Mucosa of rectum (tissue), 2 donors: ENCODE results near the gene OVCH1.

ENCODE experiments used
- H3K27ac ChIP-seq, 2 donors: one replicate each; pipeline ENCODE4 v1.7.0; 2013; ENCODE audit warnings: inconsistent platforms in 2 of 2, low read depth in 2 of 2, low read length in 2 of 2
- H3K27me3 ChIP-seq, 2 donors: one replicate each; pipeline ENCODE4 v1.7.0; 2013; ENCODE audit warnings: low read length in 2 of 2; ENCODE audit not compliant: control insufficient read depth in 2 of 2, insufficient read depth in 2 of 2
- H3K36me3 ChIP-seq, 2 donors: one replicate each; pipeline ENCODE4 v1.7.0; 2013; ENCODE audit warnings: low read length in 2 of 2; ENCODE audit not compliant: control insufficient read depth in 2 of 2, insufficient read depth in 2 of 2
- H3K4me1 ChIP-seq, 2 donors: one replicate each; pipeline ENCODE4 v1.7.0; 2013; ENCODE audit warnings: low read length in 2 of 2, mild to moderate bottlenecking in 1 of 2; ENCODE audit not compliant: control insufficient read depth in 2 of 2, insufficient read depth in 2 of 2
- H3K4me3 ChIP-seq, 2 donors: one replicate each; pipeline ENCODE4 v1.7.0; 2013; ENCODE audit warnings: low read length in 2 of 2
- H3K9ac ChIP-seq, 2 donors: one replicate each; pipeline ENCODE4 v1.7.0; 2013; ENCODE audit warnings: low read length in 2 of 2, low read depth in 1 of 2, mild to moderate bottlenecking in 1 of 2
- H3K9me3 ChIP-seq, 2 donors: one replicate each; pipeline ENCODE4 v1.7.0; 2013; ENCODE audit warnings: low read length in 2 of 2; ENCODE audit not compliant: control insufficient read depth in 2 of 2
- donor health status: healthy.
- donor health status: Normal muscosa, but diverticular disease.

OVCH1 gene

DNA sequence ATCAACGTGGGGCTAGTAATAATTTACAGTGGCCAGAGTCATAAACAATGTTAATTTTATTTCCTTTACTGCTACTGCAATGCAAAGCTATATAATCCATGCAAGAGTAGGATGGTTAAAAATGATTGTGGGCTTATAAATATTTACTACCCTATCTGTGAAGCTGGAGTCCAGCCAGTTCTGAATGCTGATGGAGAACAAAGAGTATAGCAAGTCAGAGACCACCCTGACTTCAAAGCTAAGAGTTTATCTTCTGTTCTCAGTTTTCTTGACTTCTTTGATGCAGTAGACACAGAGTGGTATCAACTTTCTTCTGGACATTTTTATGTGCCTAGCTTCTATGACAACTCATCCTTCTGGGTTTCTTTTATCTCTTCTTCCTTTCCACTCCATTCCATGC, 34.0 kb upstream of the OVCH1 start:
- Histone ChIP-seq H3K27ac (no peak overlapping the region), H3K9me3 (no peaks in the 10 kb centered on the region), H3K36me3 (no peaks in the 10 kb centered on the region), H3K4me1 (no peaks in the 10 kb centered on the region), H3K4me3 (no peak overlapping the region), H3K27me3 (no peaks in the 10 kb centered on the region), H3K9ac (no peak overlapping the region)

DNA sequence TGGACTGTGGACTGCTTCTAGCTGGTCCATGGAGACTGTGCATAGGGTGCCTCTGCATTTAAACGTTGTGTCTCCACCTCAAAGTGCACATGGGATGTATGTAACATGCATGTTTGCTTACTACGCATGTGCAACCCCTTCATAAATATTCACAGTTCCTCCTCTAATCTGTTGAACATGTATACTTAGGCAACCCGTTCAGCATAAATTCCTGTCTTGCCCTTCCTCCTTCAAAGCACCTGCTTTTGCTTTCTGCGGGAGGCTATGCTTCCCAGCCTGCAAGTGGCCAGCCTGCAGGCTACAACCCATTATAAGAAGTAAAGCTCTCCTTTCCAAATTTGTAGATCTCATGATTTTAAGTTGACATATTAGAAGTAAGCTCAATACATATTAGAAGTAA, 33.0 kb upstream of the OVCH1 start:
- H3K27ac ChIP-seq = no peak overlapping the region
- no peaks in the 10 kb centered on the region for H3K27me3 ChIP-seq
- no peak overlapping the region for H3K9ac ChIP-seq
- H3K4me1 ChIP-seq = no peaks in the 10 kb centered on the region
- H3K36me3 ChIP-seq = no peaks in the 10 kb centered on the region
- no peak overlapping the region for H3K4me3 ChIP-seq
- H3K9me3 ChIP-seq = no peaks in the 10 kb centered on the region

DNA sequence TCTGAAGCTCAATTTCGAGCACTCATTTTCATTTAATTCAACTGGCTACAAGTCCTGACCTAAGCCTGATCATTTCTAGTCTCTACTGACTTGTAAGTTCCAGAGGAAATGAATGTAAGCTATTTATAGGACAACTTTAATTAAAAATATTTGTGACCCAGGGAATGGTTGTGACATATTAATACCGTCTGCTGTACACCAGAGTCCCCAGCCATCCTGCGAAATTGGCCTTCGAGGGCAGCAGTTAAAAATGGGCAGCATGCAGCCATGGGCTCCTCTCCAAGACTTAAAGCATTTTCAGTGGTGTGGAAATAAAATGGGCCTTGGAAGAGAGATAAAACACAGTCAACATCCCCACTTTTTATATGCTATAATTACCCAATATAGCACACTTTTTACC, 30.7 kb upstream of the OVCH1 start:
- Histone ChIP-seq H3K36me3 (no peaks in the 10 kb centered on the region), H3K27ac (no peak overlapping the region), H3K4me3 (no peak overlapping the region), H3K9me3 (no peaks in the 10 kb centered on the region), H3K9ac (no peak overlapping the region), H3K4me1 (no peaks in the 10 kb centered on the region), H3K27me3 (no peaks in the 10 kb centered on the region)

DNA sequence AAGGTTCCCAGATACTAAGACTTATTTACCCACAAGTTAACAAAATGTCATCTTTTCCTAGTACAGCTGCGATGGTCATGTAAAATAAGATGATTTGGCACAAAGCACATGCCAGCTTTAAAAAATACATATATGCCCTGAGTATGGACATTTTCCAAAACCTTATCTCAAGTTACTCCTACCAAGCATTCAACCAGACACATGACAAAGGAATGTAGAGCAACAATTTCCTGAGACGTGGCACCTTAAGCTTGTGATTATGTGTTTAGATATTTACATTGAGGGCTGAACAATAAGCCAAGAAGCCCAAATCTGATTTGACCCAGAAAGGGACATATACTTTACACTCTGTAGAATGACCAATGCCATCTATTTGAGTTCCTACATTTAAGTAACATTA, 24.5 kb upstream of the OVCH1 start:
- no peaks in the 10 kb centered on the region for H3K27me3 ChIP-seq
- no peak overlapping the region for H3K9ac ChIP-seq
- no peaks in the 10 kb centered on the region for H3K9me3 ChIP-seq
- no peak overlapping the region for H3K4me3 ChIP-seq
- H3K36me3 ChIP-seq = no peaks in the 10 kb centered on the region
- H3K4me1 ChIP-seq = no peaks in the 10 kb centered on the region
- H3K27ac ChIP-seq = no peak overlapping the region

DNA sequence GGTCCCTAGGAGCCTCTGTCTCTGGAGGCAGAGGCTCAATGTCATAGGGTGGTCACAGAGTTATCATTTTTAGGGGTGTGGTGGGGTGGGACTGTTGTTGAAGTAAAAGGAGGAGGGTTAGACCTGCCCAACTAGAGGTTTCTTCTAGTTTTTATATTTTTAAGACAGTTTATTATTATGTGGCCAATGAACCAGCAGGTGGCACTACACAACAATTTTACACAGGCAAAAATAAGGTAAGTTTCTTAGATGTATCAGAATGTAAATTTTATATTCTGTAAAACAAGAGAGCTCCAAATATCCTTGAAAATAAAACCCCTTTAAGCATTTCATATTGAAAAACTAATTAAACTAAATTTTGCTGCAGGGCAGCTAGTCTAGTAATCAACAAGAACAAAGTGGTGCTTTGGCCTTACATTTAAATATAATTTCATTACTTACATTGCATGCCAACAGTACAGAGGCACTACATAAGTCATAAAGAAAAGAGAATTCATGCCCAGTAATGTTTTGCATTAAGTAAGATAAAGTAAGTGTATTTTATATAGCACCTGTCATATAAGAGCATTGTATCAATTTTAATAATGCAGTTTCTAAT, 22.2 kb upstream of the OVCH1 start:
- H3K4me3 ChIP-seq = no peak overlapping the region
- no peaks in the 10 kb centered on the region for H3K9me3 ChIP-seq
- H3K27me3 ChIP-seq = no peaks in the 10 kb centered on the region
- no peaks in the 10 kb centered on the region for H3K36me3 ChIP-seq
- H3K27ac ChIP-seq = no peak overlapping the region
- H3K4me1 ChIP-seq = no peaks in the 10 kb centered on the region
- no peak overlapping the region for H3K9ac ChIP-seq

DNA sequence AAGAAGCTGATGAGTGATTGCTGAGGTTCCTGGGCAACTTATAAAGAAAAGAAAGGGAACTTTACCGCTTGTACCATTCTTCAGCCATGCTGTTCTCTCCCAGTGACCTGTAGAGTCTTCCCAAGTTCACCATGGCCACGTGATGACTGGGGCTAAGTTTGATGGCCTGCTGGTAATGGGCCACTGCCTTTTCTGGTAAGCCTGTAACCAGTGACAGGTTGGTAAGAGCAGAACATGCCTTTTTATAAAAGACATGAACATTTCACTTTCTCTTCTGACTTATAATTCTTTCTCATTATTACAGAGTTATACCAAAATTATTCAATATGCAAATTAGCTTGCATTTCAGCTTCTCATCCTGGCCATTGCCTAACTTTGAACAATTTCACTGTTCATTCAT, 20.9 kb upstream of the OVCH1 start:
- Histone ChIP-seq H3K9me3 (no peaks in the 10 kb centered on the region), H3K4me1 (no peaks in the 10 kb centered on the region), H3K4me3 (no peak overlapping the region), H3K27ac (no peak overlapping the region), H3K36me3 (no peaks in the 10 kb centered on the region), H3K27me3 (no peaks in the 10 kb centered on the region), H3K9ac (no peak overlapping the region)

DNA sequence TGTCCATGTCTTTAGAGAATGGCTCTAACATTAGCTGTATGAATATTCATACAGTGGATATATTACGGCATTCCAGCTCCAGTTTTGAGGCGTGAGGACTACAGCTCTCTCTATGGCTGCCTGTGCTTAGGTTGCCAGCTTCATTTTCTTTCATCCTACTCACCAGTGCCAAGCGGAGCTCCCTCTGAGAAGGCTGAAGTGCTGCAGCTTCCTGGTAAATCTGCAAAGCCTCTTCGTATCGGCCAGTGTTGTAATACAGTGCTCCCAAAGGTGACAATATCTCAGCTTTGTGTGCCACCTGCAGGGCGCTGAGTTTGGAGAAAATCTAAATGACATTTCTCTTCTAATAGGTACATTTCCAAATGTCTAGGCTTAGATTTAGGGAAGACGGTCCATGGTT, 19.8 kb upstream of the OVCH1 start:
- H3K9ac ChIP-seq = no peak overlapping the region
- no peaks in the 10 kb centered on the region for H3K27me3 ChIP-seq
- H3K9me3 ChIP-seq = no peaks in the 10 kb centered on the region
- H3K4me1 ChIP-seq = no peaks in the 10 kb centered on the region
- no peak overlapping the region for H3K27ac ChIP-seq
- no peak overlapping the region for H3K4me3 ChIP-seq
- no peaks in the 10 kb centered on the region for H3K36me3 ChIP-seq

DNA sequence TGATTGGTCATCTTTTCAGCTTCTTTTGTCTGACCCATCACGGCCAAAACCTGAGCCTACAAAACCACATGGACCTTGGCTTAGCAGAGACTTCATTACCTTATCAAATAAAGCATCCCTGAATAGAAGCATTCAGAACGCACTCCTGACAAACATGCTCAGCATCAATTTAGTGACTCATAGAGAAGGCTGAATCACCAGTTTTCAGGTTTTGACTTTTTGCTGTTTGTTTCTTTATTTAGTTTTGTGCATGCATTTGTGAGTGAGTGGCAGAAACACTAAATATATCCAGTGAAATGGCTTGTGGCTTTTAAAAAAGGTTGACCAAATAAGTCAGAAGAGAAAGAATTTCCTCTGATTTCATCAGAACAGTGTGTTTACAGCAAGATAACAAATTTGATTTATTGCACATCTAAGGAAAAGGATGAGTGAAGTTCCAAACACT, 19.0 kb upstream of the OVCH1 start:
- Histone ChIP-seq H3K27ac (no peak overlapping the region), H3K9me3 (no peaks in the 10 kb centered on the region), H3K9ac (no peak overlapping the region), H3K27me3 (no peaks in the 10 kb centered on the region), H3K4me3 (no peak overlapping the region), H3K36me3 (no peaks in the 10 kb centered on the region), H3K4me1 (no peaks in the 10 kb centered on the region)

DNA sequence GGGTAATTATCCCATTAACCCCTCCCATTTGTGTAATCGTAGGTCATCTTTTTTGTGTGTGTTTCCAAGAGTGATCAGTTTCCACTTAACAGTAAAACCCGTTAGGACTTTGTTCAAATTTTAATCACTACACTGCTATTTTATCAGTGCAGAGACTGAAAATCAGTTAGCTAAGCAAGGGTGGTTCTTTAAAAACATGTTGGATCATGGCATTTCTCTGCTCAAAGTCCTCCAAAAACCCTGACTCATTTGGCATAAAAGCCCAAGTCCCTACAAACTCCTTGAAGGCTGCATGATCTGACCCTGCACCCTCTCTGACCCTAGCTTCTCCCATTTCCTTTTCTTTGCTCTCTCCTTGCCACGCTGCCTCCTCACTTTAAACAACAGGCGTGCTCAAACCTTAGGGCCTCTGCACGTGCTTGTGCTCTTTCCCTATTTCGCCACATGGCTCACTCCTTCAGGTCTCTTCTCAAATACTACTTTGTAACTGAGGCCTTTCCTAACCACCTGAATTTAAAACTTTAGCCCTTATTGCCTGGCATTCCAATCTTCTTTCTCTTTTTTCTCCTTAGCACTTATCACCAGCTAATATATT, 13.2 kb upstream of the OVCH1 start:
- Histone ChIP-seq H3K36me3 (no peaks in the 10 kb centered on the region), H3K4me3 (no peak overlapping the region), H3K9me3 (no peaks in the 10 kb centered on the region), H3K27ac (no peak overlapping the region), H3K27me3 (no peaks in the 10 kb centered on the region), H3K4me1 (no peaks in the 10 kb centered on the region), H3K9ac (no peak overlapping the region)

DNA sequence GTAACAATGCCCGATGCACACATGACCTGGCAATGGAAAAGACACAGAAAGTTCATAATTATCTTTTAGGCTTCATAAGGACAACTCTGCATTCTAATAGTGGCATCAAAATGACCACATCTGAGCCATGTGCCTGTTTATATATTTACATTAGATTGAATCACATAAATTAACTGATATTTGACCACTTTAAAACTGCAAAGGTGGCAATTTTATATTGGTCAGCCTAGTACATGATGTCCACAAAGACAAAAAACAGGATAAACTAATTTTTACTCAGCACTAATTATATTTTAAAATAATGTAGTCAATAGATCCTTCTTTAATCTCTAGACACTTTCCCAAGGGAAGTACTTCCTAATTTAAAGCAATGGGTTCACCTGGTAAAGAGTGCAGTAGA, 12.0 kb upstream of the OVCH1 start:
- Histone ChIP-seq H3K27me3 (no peaks in the 10 kb centered on the region), H3K36me3 (no peaks in the 10 kb centered on the region), H3K9ac (no peak overlapping the region), H3K9me3 (no peaks in the 10 kb centered on the region), H3K27ac (no peak overlapping the region), H3K4me3 (no peak overlapping the region), H3K4me1 (no peaks in the 10 kb centered on the region)

DNA sequence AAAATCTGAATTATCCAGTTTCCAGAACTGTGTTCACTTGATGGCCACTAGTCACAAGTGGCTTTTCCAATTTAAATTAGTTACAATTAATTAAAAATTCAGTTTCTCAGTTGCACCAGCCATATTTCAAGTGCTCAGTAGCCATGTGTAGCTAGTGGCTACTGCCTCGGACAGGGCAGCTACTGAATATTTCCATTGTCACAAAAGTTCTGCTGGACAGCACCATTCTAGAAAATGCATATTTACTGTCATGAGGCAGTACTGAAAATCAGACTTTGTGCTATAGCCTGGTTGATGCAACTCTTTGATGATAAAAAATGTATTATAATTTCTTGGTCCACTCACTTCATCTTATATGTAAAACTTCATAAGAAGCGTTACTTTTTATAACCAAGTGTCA, 11.5 kb upstream of the OVCH1 start:
- Histone ChIP-seq H3K27me3 (no peaks in the 10 kb centered on the region), H3K9ac (no peak overlapping the region), H3K4me3 (no peak overlapping the region), H3K9me3 (no peaks in the 10 kb centered on the region), H3K4me1 (no peaks in the 10 kb centered on the region), H3K27ac (no peak overlapping the region), H3K36me3 (no peaks in the 10 kb centered on the region)
